Karpas-422 (cell line): ENCODE data around the gene HERC2. TPM values are rescaled to one million over a fixed set of nuclear protein-coding genes. Genes with fewer than 3 reads are reported as not detected.

Experiments used
- DNase-seq: peaks from one replicate; pipeline ENCODE4 v3.0.0-alpha.2; 2015
- H2AFZ ChIP-seq: fragments of 200-600 bp; sonication (generic); 2 replicates; pipeline ENCODE4 v1.6.1; 2014; ENCODE audit warnings: antibody characterized with exemption, low read length, mixed read lengths
- H3K27ac ChIP-seq: fragments of 200-600 bp; sonication (generic); 2 replicates; pipeline ENCODE4 v1.5.1; 2014; ENCODE audit warnings: mild to moderate bottlenecking, low read length, moderate library complexity
- H3K27me3 ChIP-seq: fragments of 200-600 bp; sonication (generic); 2 replicates; pipeline ENCODE4 v1.6.1; 2014; ENCODE audit warnings: low read length, mixed read lengths
- H3K36me3 ChIP-seq: fragments of 200-600 bp; sonication (generic); 2 replicates; pipeline ENCODE4 v1.6.1; 2014; ENCODE audit warnings: low read length, mixed read lengths; ENCODE audit not compliant: insufficient read depth
- H3K4me1 ChIP-seq: fragments of 200-600 bp; sonication (generic); 2 replicates; pipeline ENCODE4 v1.6.1; 2014; ENCODE audit warnings: mild to moderate bottlenecking, low read length, mixed read lengths
- H3K4me2 ChIP-seq: fragments of 200-600 bp; sonication (generic); 2 replicates; pipeline ENCODE4 v1.6.1; 2014; ENCODE audit warnings: low read length, low read depth, mild to moderate bottlenecking; ENCODE audit not compliant: poor library complexity, severe bottlenecking
- H3K4me3 ChIP-seq: fragments of 200-600 bp; sonication (generic); 2 replicates; pipeline ENCODE4 v1.5.1; 2014; ENCODE audit warnings: mild to moderate bottlenecking, antibody characterized with exemption, low read length, mixed read lengths
- H3K79me2 ChIP-seq: fragments of 200-600 bp; sonication (generic); 2 replicates; pipeline ENCODE4 v1.6.1; 2014; ENCODE audit warnings: mild to moderate bottlenecking, low read length, mixed read lengths
- H3K9ac ChIP-seq: fragments of 200-600 bp; sonication (generic); 2 replicates; pipeline ENCODE4 v1.6.0; 2014; ENCODE audit warnings: low read length
- H3K9me2 ChIP-seq: fragments of 200-600 bp; sonication (generic), shearing (Covaris generic); replicated peaks from 2 replicates; pipeline ENCODE4 v1.6.0; 2014; ENCODE audit warnings: mild to moderate bottlenecking, low read length, moderate library complexity; ENCODE audit not compliant: insufficient read depth
- H3K9me3 ChIP-seq: fragments of 300-700, 200-600 bp; sonication (generic); 2 replicates; pipeline ENCODE4 v1.6.1; 2014; ENCODE audit warnings: low read length, mixed read lengths
- H4K20me1 ChIP-seq: fragments of 200-600 bp; sonication (generic); 2 replicates; pipeline ENCODE4 v1.6.1; 2014; ENCODE audit warnings: mild to moderate bottlenecking, antibody characterized with exemption, low read length, low read depth; ENCODE audit not compliant: insufficient read depth
- total RNA-seq: library from RNA; depleted of rRNA; stranded (reverse); fragments of >200 nt; shearing (Covaris generic); gene quantifications from 2 replicates; pipeline ENCODE4 v1.2.3, GENCODE V29; 2014; ENCODE audit warnings: low replicate concordance

Gene HERC2
- total RNA-seq, 1 experiment from 2014 or later: 58.7 TPM

DNA sequence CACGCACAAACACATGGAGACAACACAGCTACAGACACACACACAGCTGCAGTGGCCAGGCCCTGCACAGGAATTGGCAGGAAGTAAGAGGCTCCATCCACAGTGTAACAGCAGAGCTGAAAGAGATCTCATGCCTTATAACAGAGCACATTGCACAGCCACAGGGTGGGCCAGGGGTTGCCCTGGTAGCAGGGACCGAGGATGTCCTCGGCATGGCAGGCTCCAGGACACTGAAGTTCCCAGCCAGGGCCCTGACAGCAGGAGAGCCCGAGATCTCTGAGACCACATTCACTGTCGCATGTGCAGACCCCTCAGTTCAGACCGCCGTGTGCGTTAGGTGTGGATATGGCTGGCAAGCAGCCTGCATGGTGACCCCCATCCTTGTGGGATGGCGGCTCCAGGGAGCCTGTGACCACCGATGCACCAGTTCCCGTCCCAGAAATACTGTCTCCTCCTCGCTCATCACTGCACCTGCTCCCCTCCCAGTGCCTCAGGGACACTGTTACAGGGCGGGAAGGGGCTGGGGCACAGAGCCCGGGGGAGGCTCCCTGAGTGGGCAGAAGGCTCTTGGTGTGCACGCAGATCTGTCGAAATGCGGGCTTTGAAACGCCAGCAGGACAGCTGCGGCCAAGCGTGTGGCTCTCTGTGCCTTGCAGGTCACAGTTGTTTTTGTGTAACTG is 221.3 kb downstream of the HERC2 start:
- H3K9ac ChIP-seq: no peak overlapping the region
- H4K20me1 ChIP-seq: no peaks in the 10 kb centered on the region
- no peaks in the 10 kb centered on the region for H3K79me2 ChIP-seq
- H3K9me3 ChIP-seq: no peaks in the 10 kb centered on the region
- no peaks in the 10 kb centered on the region for H3K4me1 ChIP-seq
- no peak for DNase-seq
- H3K27ac ChIP-seq: no peak overlapping the region
- no peak overlapping the region for H2AFZ ChIP-seq
- H3K36me3 ChIP-seq: no peaks in the 10 kb centered on the region
- no peak overlapping the region for H3K4me3 ChIP-seq
- no peaks in the 10 kb centered on the region for H3K9me2 ChIP-seq
- no peaks in the 10 kb centered on the region for H3K27me3 ChIP-seq
- no peak overlapping the region for H3K4me2 ChIP-seq

DNA sequence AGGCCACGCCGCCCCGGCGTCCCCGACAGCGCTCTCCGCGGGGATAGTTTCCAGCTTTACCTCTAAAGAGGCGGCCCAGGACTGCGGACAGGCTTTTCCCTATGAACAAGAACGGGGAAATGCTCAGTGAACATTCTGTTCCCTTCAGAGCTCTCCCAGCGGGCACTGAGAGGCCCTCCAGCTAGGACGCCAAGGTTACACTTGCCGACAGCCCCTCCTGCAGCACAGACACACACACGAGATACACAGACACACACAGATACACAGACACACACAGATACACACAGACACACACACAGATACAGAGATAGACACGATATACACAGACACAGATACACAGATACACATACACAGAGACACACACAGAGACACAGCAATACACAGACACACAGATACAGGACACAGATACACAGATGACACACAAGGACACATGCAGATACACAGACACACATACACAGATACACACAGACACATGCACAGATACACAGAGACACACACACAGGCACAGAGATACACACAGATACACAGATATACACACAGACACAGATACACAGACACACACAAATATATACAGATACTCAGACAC is 222.3 kb downstream of the HERC2 start:
- H3K27ac ChIP-seq: no peak overlapping the region
- no peaks in the 10 kb centered on the region for H3K79me2 ChIP-seq
- H3K9me2 ChIP-seq: no peaks in the 10 kb centered on the region
- H3K4me1 ChIP-seq: no peaks in the 10 kb centered on the region
- no peak overlapping the region for H3K4me3 ChIP-seq
- no peak overlapping the region for H2AFZ ChIP-seq
- H3K9ac ChIP-seq: no peak overlapping the region
- no peaks in the 10 kb centered on the region for H3K9me3 ChIP-seq
- H4K20me1 ChIP-seq: no peaks in the 10 kb centered on the region
- H3K36me3 ChIP-seq: no peaks in the 10 kb centered on the region
- DNase-seq: no peak
- no peaks in the 10 kb centered on the region for H3K27me3 ChIP-seq
- no peak overlapping the region for H3K4me2 ChIP-seq

DNA sequence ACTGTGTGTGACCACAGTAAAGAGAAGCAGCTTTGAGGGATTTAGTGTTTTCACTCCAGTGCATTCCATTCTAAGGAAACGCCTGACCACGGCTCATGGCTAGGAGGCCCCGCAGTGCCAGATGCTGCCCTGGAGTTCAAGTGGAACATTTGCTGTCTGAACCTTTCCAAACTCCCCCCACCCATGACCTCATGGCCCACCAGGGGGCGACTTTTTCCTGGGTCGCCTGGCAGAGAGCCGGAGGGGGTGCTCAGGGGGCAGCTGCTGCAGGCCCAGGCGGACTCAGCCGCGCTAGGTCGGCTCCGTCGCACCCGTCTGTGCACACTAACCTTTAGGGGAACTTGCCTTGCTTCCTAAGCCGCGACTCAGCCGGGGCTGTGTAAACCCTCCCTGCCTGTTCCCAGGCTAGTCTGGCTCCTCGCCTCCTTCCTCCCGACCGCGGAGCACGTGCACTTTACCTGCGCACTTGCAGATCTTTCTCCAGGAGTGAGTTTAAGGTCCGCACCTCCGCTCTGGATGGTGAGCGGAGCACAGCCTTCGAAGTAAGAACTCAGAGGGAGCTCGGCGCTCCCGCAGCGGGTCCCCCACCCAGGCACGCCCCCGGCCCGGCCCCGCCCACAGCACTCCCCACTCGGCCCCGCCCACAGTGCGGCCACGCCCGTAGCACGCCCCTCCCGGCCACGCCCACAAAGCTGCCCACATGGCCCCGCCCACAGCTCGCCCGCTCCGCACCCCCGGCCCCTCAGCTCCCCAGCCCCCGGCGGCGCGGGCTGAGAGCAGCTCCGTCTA is 223.0 kb downstream of the HERC2 start, which contains the start of gene OCA2:
Gene OCA2, minus strand, starts transcription at position 550 of the 789 bp plus-strand sequence. CDS start 17,441 bp downstream, outside the sequence.
- no peak for DNase-seq
- H3K79me2 ChIP-seq: no peaks in the 10 kb centered on the region
- H3K4me1 ChIP-seq: no peaks in the 10 kb centered on the region
- no peak within 1 kb of the TSS for H2AFZ ChIP-seq
- H3K36me3 ChIP-seq: no peaks in the 10 kb centered on the region
- H3K9me3 ChIP-seq: no peaks in the 10 kb centered on the region; the same call in 1 of the 2 replicates
- H3K27me3 ChIP-seq: no peaks in the 10 kb centered on the region
- no peaks in the 10 kb centered on the region for H3K9me2 ChIP-seq
- H4K20me1 ChIP-seq: no peaks in the 10 kb centered on the region
- H3K4me2 ChIP-seq: no peak within 1 kb of the TSS
- H3K9ac ChIP-seq: no peak within 1 kb of the TSS
- no peak within 1 kb of the TSS for H3K27ac ChIP-seq
- no peak within 1 kb of the TSS for H3K4me3 ChIP-seq

DNA sequence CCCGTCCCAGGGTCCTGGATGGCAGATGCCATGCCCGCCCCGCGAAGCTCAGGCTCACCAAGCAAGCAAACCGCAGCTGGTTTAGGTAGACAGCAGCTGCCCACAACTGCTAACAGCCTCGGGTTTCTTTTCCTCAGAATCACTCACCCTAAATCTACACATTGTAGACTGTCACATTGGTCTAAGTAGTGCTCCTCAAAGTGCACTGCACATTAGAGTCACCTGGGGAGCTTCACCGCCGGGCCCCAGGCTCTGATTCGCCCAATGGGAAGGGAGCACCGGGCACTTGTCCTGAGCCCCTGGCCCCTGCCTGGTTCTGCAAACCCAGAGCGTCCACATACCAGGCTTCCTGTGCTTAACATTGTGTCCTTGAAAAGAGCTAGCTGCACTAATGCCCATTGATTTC is 223.6 kb downstream of the HERC2 start:
- no peaks in the 10 kb centered on the region; the same call in 1 of the 2 replicates for H3K9me3 ChIP-seq
- H3K9me2 ChIP-seq: no peaks in the 10 kb centered on the region
- H3K79me2 ChIP-seq: no peaks in the 10 kb centered on the region
- H3K4me3 ChIP-seq: no peak overlapping the region
- H2AFZ ChIP-seq: no peak overlapping the region
- H4K20me1 ChIP-seq: no peaks in the 10 kb centered on the region
- no peaks in the 10 kb centered on the region for H3K4me1 ChIP-seq
- H3K9ac ChIP-seq: no peak overlapping the region
- no peak overlapping the region for H3K4me2 ChIP-seq
- no peak for DNase-seq
- no peaks in the 10 kb centered on the region for H3K27me3 ChIP-seq
- no peaks in the 10 kb centered on the region for H3K36me3 ChIP-seq
- no peak overlapping the region for H3K27ac ChIP-seq

DNA sequence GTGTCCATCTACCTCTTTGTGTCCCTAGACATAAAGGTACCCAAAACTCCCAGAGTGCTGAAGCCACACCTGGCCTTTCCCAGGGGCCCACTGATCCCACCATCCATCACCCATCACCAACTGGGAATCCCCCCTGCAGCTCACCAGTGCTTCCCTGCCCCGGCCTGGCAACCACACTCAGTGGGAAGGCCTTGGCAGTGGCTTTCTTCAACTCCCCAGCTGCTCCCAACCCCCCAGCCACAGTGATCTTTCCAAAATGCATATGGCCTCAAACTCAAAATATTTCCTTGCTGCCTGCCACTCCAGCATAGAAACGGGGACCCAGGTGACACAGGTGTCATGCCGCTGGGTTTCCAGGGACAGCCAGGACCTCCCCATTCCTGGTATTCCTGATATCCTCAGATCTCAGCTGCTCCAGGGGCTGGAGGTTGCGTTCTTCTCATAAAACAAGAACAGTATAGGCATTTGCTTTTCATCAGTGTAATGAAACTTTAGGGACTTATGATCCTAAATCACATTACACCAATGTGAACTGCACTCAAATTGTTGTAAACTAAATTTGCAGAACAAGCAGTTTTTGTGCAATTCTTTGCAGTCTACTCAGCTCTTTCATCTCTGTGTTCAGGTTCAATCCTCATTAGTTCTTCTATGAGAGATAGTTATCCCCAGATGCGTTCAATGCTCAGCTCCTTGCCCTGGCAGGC is 224.2 kb downstream of the HERC2 start:
- H3K9me3 ChIP-seq: no peaks in the 10 kb centered on the region; the same call in 1 of the 2 replicates
- no peak overlapping the region for H3K9ac ChIP-seq
- no peaks in the 10 kb centered on the region for H3K79me2 ChIP-seq
- no peak overlapping the region for H3K27ac ChIP-seq
- no peaks in the 10 kb centered on the region for H3K36me3 ChIP-seq
- H3K4me3 ChIP-seq: no peak overlapping the region
- no peaks in the 10 kb centered on the region for H3K27me3 ChIP-seq
- DNase-seq: no peak
- H3K4me1 ChIP-seq: no peaks in the 10 kb centered on the region
- H3K9me2 ChIP-seq: no peaks in the 10 kb centered on the region
- H4K20me1 ChIP-seq: no peaks in the 10 kb centered on the region
- H3K4me2 ChIP-seq: no peak overlapping the region
- no peak overlapping the region for H2AFZ ChIP-seq

DNA sequence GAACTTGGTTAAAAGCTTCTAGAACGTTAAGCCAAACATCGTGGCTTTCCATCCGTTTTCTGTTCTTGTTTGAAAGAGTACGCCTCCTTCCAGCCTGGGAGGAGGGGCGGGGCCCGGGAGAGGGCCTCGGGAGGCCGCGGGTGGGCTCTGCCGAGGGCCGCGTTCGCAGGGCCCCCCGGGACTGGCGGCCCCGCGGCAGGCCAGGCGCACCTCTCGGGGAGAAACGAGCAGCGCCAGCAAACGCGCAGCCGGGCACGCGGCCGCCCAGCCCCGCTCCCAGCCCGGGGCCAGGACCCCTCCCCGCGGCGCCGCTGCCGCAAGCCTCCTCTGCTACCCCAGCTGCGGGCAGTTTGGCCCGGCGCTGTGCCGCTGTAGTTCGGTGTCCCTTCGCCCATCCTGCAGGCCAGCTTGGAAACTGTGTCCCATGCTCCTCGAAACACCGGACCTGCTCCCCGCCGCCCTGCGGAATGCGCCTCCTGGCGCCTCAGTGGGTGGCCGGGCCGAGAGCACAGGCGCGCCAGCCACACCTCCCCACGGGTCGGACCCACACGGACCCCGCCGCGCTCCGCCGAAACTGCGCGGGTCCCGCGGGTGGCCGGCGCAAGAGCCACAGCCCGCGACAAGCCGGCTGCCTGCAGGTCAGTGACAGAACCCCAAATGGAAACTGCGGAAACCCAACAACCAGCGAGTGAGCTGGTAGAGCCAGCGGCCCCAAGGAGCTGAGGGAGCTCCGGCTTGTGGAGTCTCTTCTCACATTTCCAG is 225.1 kb downstream of the HERC2 start:
- Histone ChIP-seq H3K27ac (no peak overlapping the region), H3K79me2 (no peaks in the 10 kb centered on the region), H3K4me1 (no peaks in the 10 kb centered on the region), H3K36me3 (no peaks in the 10 kb centered on the region), H3K9me3 (no peaks in the 10 kb centered on the region; the same call in 1 of the 2 replicates), H3K9ac (no peak overlapping the region), H2AFZ (no peak overlapping the region), H4K20me1 (no peaks in the 10 kb centered on the region), H3K4me3 (no peak overlapping the region), H3K4me2 (no peak overlapping the region), H3K9me2 (no peaks in the 10 kb centered on the region), H3K27me3 (no peaks in the 10 kb centered on the region)
- no peak for DNase-seq

DNA sequence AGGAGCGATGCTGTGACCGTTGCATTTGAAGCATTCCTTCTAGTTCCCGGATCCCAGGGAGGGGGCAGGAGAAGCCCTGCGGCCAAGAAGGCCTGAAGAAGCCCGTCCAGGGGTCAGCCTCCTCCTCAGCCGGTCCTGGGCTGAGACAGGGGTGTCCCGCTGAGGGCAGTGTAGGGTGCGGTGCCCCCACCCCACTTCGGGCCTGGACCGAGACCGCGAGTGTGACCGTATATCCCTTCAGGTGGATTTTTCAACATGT is 225.6 kb downstream of the HERC2 start:
- no peak overlapping the region for H3K9ac ChIP-seq
- H3K27me3 ChIP-seq: no peaks in the 10 kb centered on the region
- peaks cover 1% of the 10 kb centered on the region for H3K9me3 ChIP-seq
- H4K20me1 ChIP-seq: no peaks in the 10 kb centered on the region
- no peak overlapping the region for H3K27ac ChIP-seq
- H2AFZ ChIP-seq: no peak overlapping the region
- no peaks in the 10 kb centered on the region for H3K36me3 ChIP-seq
- H3K9me2 ChIP-seq: no peaks in the 10 kb centered on the region
- H3K4me2 ChIP-seq: no peak overlapping the region
- H3K79me2 ChIP-seq: no peaks in the 10 kb centered on the region
- no peak overlapping the region for H3K4me3 ChIP-seq
- H3K4me1 ChIP-seq: no peaks in the 10 kb centered on the region
- no peak for DNase-seq
